K562 (cell line): ENCODE results near the gene KIF1A. TPM values are rescaled to one million over a fixed set of nuclear protein-coding genes. Genes with fewer than 3 reads are reported as not detected.

Experiments
- ATAC-seq: fragments of 200-7000 bp; cut with Tn5 transposase; 3 replicates; pipeline ENCODE4 v1.9.1; 2020; ENCODE audit warnings: moderate library complexity
- BruUV-seq: library from RNA; stranded (reverse); fragments of 400-500 nt; replicated peaks from 2 replicates; lab custom pipeline; 2021; lab: Mats Ljungman, UMichigan
- CTCF ChIA-PET: fragments of 300-600 bp; formaldehyde crosslinking; extraction: SDS; loops from one replicate; lab custom pipeline; 2021; ENCODE audit warnings: low intra/inter-chr PET ratio; lab: Yijun Ruan, JAX
- POLR2A ChIA-PET: fragments of 300-600, 350-650 bp; sonication (Branson Sonifier 250); formaldehyde crosslinking; extraction: SDS; loops from one replicate; lab custom pipeline; 2021; ENCODE audit warnings: antibody characterized with exemption, inconsistent platforms; lab: Yijun Ruan, JAX
- DNase-seq, 4 experiments: peaks; one replicate each; pipeline versions ENCODE4 v3.0.0 to v3.0.0-alpha.2; 2011 to 2018; ENCODE audit warnings: low spot score in 3 of 4, mixed read lengths in 3 of 4; ENCODE audit errors: extremely low read depth in 1 of 4
- FAIRE-seq: peaks from 2 replicates; lab custom pipeline; 2011; peaks lifted over from hg19 to GRCh38; lab: Jason Lieb, UNC
- H2AFZ ChIP-seq: 2 replicates; pipeline ENCODE4 v1.6.0; 2011; ENCODE audit warnings: low read depth, low read length, control low read depth, inconsistent platforms
- H3K27ac ChIP-seq: fragments of 200-600 bp; 3 replicates; pipeline ENCODE4 v1.8.0; 2011; ENCODE audit warnings: low read depth, mild to moderate bottlenecking, control low read depth, inconsistent platforms, low read length, moderate library complexity, mixed read lengths; ENCODE audit errors: extremely low read depth
- H3K27me3 ChIP-seq, 2 experiments: fragments of 300-600 bp in 1 of 2; 2 replicates in 1 of 2; 3 replicates in 1 of 2; pipeline versions ENCODE4 v1.6.0 to v1.8.0; 2011; ENCODE audit warnings: inconsistent platforms in 2 of 2, low read length in 2 of 2, mild to moderate bottlenecking in 1 of 2, mixed read lengths in 1 of 2, moderate library complexity in 1 of 2; ENCODE audit not compliant: control insufficient read depth in 2 of 2, insufficient read depth in 2 of 2
- H3K36me3 ChIP-seq: fragments of 300-600 bp; 3 replicates; pipeline ENCODE4 v1.8.0; 2011; ENCODE audit warnings: mild to moderate bottlenecking, low read length, inconsistent platforms; ENCODE audit not compliant: control insufficient read depth, insufficient read depth
- H3K4me1 ChIP-seq, 2 experiments: fragments of 200-600 bp in 1 of 2; replicated peaks in 1 of 2; 2 replicates in 1 of 2; 3 replicates in 1 of 2; pipeline versions ENCODE4 v1.5.1 to v1.8.0; 2011; ENCODE audit warnings: inconsistent platforms in 2 of 2, low read length in 2 of 2, mild to moderate bottlenecking in 1 of 2, mixed read lengths in 1 of 2, moderate library complexity in 1 of 2; ENCODE audit not compliant: control insufficient read depth in 2 of 2, insufficient read depth in 2 of 2
- H3K4me2 ChIP-seq: 2 replicates; pipeline ENCODE4 v1.6.1; 2011; ENCODE audit warnings: low read length, control low read depth, inconsistent platforms, mixed read lengths; ENCODE audit not compliant: insufficient read depth
- H3K4me3 ChIP-seq: fragments of 200-600 bp; sonication (generic), shearing (Covaris generic); 2 replicates; pipeline ENCODE4 v1.5.1; 2016; ENCODE audit warnings: control low read depth, inconsistent platforms
- H3K79me2 ChIP-seq: fragments of 200-600 bp; 3 replicates; pipeline ENCODE4 v1.8.0; 2011; ENCODE audit warnings: low read length, inconsistent platforms; ENCODE audit not compliant: control insufficient read depth, insufficient read depth
- H3K9ac ChIP-seq, 2 experiments: 2 replicates each; pipeline versions ENCODE4 v1.6.0 to v1.6.1; 2011; ENCODE audit warnings: low read depth in 2 of 2, low read length in 2 of 2, control low read depth in 1 of 2, inconsistent platforms in 1 of 2, mild to moderate bottlenecking in 1 of 2, mixed read lengths in 1 of 2; ENCODE audit not compliant: insufficient read depth in 1 of 2
- H3K9me1 ChIP-seq: one replicate; pipeline ENCODE4 v1.6.0; 2011; ENCODE audit warnings: inconsistent platforms, mild to moderate bottlenecking, low read length, moderate library complexity; ENCODE audit not compliant: control insufficient read depth, insufficient read depth
- H3K9me3 ChIP-seq: replicated peaks from 2 replicates; pipeline ENCODE4 v1.5.1; 2011; ENCODE audit warnings: low read depth, low read length, inconsistent platforms; ENCODE audit not compliant: control insufficient read depth, insufficient read depth
- H4K20me1 ChIP-seq: replicated peaks from 2 replicates; pipeline ENCODE4 v1.6.1; 2011; ENCODE audit warnings: low read length, inconsistent platforms, mixed read lengths; ENCODE audit not compliant: control insufficient read depth, insufficient read depth
- BHLHE40 ChIP-seq: IDR thresholded peaks from 2 replicates; pipeline ENCODE4 v1.6.1; 2011; ENCODE audit warnings: low read length, improper control_type of control experiment
- CHD4 ChIP-seq: fragments of 200-600 bp; sonication (generic); IDR thresholded peaks from 3 replicates; pipeline ENCODE4 v1.6.1; 2012; ENCODE audit warnings: low read depth, mild to moderate bottlenecking, mixed read lengths, low read length, inconsistent platforms; ENCODE audit not compliant: insufficient read depth, insufficient replicate concordance, poor library complexity, severe bottlenecking
- DDX20 ChIP-seq: fragments of 450-650 bp; IDR thresholded peaks from 2 replicates; pipeline ENCODE4 v1.6.1; 2016; ENCODE audit warnings: missing genetic modification characterization, low read depth, mild to moderate bottlenecking, missing compliant biosample characterization, moderate library complexity
- DPF2 ChIP-seq: fragments of 450-650 bp; IDR thresholded peaks from 2 replicates; pipeline ENCODE4 v1.6.1; 2016
- HOXB6 ChIP-seq: fragments of 250-450 bp; sonication (Bioruptor Pico); IDR thresholded peaks from 2 replicates; pipeline ENCODE4 v1.5.1; 2022; ENCODE audit warnings: mild to moderate bottlenecking, borderline replicate concordance
- MTA1 ChIP-seq: fragments of 450-650 bp; IDR thresholded peaks from 2 replicates; pipeline ENCODE4 v1.6.1; 2017; ENCODE audit warnings: borderline replicate concordance
- NR3C1 ChIP-seq: sonication (generic); formaldehyde crosslinking; IDR thresholded peaks from 2 replicates; pipeline ENCODE4 v1.8.1; 2022; ENCODE audit warnings: missing genetic modification reagents
- XRCC3 ChIP-seq: fragments of 450-650 bp; IDR thresholded peaks from 2 replicates; pipeline ENCODE4 v1.6.1; 2017; ENCODE audit warnings: mild to moderate bottlenecking, moderate library complexity
- ZBTB8A ChIP-seq: fragments of 450-650 bp; IDR thresholded peaks from 2 replicates; pipeline ENCODE4 v1.6.1; 2018; ENCODE audit warnings: mild to moderate bottlenecking, moderate library complexity; ENCODE audit not compliant: partially characterized antibody
- ZNF24 ChIP-seq: fragments of 450-650 bp; IDR thresholded peaks from 2 replicates; pipeline ENCODE4 v1.6.1; 2016
- ZNF695 ChIP-seq: fragments of 450-650 bp; formaldehyde crosslinking; IDR thresholded peaks from 2 replicates; pipeline ENCODE4 v1.4.0; 2020; ENCODE audit warnings: mild to moderate bottlenecking, moderate library complexity
- WGBS: fragments of 100-300 bp; shearing (Covaris generic); methylation state at CpG from one replicate; pipeline ENCODE4 v1.1.6; 2016; ENCODE audit warnings: low coverage, mixed read lengths; ENCODE audit not compliant: insufficient coverage; ENCODE audit errors: missing lambda C conversion rate; 5-methylcytosine and 5-hydroxymethylcytosine counted together
- in situ Hi-C: fragments of 300-500 bp; cut with MboI; formaldehyde crosslinking; loops from 4 replicates; pipeline ENCODE4 v1.15.0; 2018; ENCODE audit warnings: inconsistent platforms, mixed read lengths
- intact Hi-C: fragments of 100-400 bp; cut with micrococcal nuclease; formaldehyde crosslinking; loops from 2 replicates; pipeline ENCODE4 v1.14.2; 2022
- polyA plus RNA-seq, 8 experiments: library from polyadenylated mRNA; depleted of rRNA in 4 of 8; stranded (reverse) in 5 of 8; unstranded in 3 of 8; fragments of >200 nt; fragmentation: Nextera tagmentation in 2 of 8; fragmentation: Illumina TruSeq in 1 of 8; extraction: Ambion mirVana in 2 of 8; extraction: Trizol in 1 of 8; gene quantifications; 2 replicates each; pipeline versions ENCODE4 v1.2.1 to v1.2.3, GENCODE V29; 2011 to 2014; ENCODE audit warnings: inconsistent platforms in 1 of 8, missing spikeins in 1 of 8
- total RNA-seq, 7 experiments: library from RNA; depleted of rRNA in 6 of 7; stranded (reverse); fragments of >200 nt in 6 of 7; fragmentation: Illumina TruSeq in 2 of 7; extraction: Trizol in 2 of 7; gene quantifications; 2 replicates each; pipeline versions ENCODE4 v1.2.1 to v1.2.3, GENCODE V29; 2011 to 2021; ENCODE audit warnings: low replicate concordance in 1 of 7
- TF ChIP-seq, protein P1 (sequence below): fragments of 450-650 bp; formaldehyde crosslinking; IDR thresholded peaks from 2 replicates; pipeline ENCODE4 v1.4.0; 2020; ENCODE audit warnings: mild to moderate bottlenecking
- TF ChIP-seq, protein P2 (sequence below): sonication (generic); formaldehyde crosslinking; IDR thresholded peaks from 2 replicates; pipeline ENCODE4 v1.5.0; 2020; ENCODE audit warnings: missing genetic modification reagents

Gene KIF1A
- total and polyA plus RNA-seq, 9 of the 15 experiments (the other 6 are each of a cell fraction or from before 2014, with no cell fraction given), result 0.07 to 1.4 (median 0.45) TPM; not detected in 2

DNA sequence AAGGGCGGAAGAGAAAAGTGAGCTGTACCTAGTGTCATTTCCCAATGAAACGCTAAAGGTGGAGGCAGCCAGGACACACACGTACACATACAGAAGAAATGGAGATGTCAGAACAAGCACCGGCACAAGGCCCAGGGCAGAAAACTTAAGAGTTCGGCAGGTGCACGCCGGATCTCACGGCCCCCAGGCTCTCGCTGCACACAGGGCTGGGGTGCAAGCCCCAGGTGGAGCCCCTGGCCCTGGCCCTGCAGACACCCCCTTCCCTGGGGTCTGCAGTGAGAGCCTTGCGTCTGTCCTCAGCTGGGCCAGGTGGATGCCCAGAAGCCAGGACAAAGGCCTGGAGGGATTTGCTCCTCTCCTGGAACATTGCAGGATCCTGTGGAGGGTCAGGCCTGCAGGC is 91.7 kb downstream of the KIF1A start:
- Histone ChIP-seq H3K36me3 (no peaks in the 10 kb centered on the region), H3K4me3 (no peak overlapping the region), H3K9ac (no peak overlapping the region), H3K4me1 (peaks cover 0 to under 1% of the 10 kb centered on the region in 2 experiments; a peak in 1 of 5 replicates), H4K20me1 (no peaks in the 10 kb centered on the region), H3K27ac (no peak overlapping the region), H3K27me3 (peaks cover 0 to 45% of the 10 kb centered on the region in 2 experiments; a peak in 3 of 5 replicates), H2AFZ (no peak overlapping the region), H3K4me2 (no peak overlapping the region), H3K79me2 (no peaks in the 10 kb centered on the region), H3K9me3 (no peaks in the 10 kb centered on the region), H3K9me1 (no peaks in the 10 kb centered on the region)
- ChIA-PET CTCF (no interaction called here), POLR2A (no interaction called here)
- intact Hi-C loops (no loop called here), in situ Hi-C loops (no loop called here)
- FAIRE-seq (no peak), ATAC-seq (no peak), DNase-seq (no peak)
- BruUV-seq, result no TSS peak
- TF ChIP-seq, protein P1, sequence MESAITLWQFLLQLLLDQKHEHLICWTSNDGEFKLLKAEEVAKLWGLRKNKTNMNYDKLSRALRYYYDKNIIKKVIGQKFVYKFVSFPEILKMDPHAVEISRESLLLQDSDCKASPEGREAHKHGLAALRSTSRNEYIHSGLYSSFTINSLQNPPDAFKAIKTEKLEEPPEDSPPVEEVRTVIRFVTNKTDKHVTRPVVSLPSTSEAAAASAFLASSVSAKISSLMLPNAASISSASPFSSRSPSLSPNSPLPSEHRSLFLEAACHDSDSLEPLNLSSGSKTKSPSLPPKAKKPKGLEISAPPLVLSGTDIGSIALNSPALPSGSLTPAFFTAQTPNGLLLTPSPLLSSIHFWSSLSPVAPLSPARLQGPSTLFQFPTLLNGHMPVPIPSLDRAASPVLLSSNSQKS (CRISPR knock-in tag), result no peak
- TF ChIP-seq DPF2 (no peak), HOXB6 (CRISPR knock-in tag) (no peak), XRCC3 (no peak), ZBTB8A (no peak), MTA1 (no peak)
- 0% methylated on average over 7 of the region's 10 CpGs for WGBS

DNA sequence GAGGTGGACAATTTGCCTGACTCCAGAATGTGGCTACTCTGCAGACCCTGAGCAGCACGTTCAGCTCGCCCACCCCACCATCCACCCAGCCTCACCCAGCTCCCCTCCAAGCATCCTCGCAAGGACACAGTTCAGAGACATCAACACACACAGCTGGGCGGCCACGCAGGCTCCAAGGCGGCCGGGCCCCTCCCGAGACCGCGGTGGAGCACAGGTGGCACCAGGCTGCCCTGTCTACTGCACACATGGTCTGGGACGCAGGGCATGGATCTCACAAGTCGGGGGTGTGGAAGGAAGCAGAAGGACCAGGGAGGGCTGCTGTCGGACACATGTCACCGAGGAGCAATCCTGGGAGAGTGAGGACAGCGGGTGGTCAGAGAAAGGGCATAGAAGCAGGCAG is 92.1 kb downstream of the KIF1A start:
- no peak for ATAC-seq

More for the DNA sequence above, 92.1 kb downstream of the KIF1A start:
- 3% methylated on average over 11 of the region's 15 CpGs for WGBS
- H3K36me3 ChIP-seq, result no peaks in the 10 kb centered on the region
- no peak for TF ChIP-seq CHD4
- TF ChIP-seq ZNF24, result no peak
- TF ChIP-seq, protein P2, sequence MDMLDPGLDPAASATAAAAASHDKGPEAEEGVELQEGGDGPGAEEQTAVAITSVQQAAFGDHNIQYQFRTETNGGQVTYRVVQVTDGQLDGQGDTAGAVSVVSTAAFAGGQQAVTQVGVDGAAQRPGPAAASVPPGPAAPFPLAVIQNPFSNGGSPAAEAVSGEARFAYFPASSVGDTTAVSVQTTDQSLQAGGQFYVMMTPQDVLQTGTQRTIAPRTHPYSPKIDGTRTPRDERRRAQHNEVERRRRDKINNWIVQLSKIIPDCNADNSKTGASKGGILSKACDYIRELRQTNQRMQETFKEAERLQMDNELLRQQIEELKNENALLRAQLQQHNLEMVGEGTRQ (CRISPR knock-in tag), result no peak
- no peak for TF ChIP-seq ZNF695 (CRISPR knock-in tag)
- TF ChIP-seq NR3C1, result no peak
- no peak for TF ChIP-seq BHLHE40
- TF ChIP-seq DDX20, result no peak
- H4K20me1 ChIP-seq, result no peaks in the 10 kb centered on the region
- no peaks in the 10 kb centered on the region for H3K9me1 ChIP-seq
- FAIRE-seq, result no peak
- H3K27ac ChIP-seq, result no peak overlapping the region
- no peak overlapping the region for H3K4me3 ChIP-seq
- no peak for DNase-seq
- H3K27me3 ChIP-seq, result peaks cover 0 to 45% of the 10 kb centered on the region in 2 experiments; a peak in 3 of 5 replicates
- H3K9ac ChIP-seq, result no peak overlapping the region
- H3K4me1 ChIP-seq, result peaks cover 0 to 5% of the 10 kb centered on the region in 2 experiments; a peak in 1 of 5 replicates
- H3K79me2 ChIP-seq, result no peaks in the 10 kb centered on the region
- H3K9me3 ChIP-seq, result no peaks in the 10 kb centered on the region
- BruUV-seq, result no TSS peak
- H3K4me2 ChIP-seq, result no peak overlapping the region
- no peak overlapping the region for H2AFZ ChIP-seq
- ChIA-PET POLR2A (no interaction called here), CTCF (no interaction called here)
- in situ Hi-C loops, result no loop called here
- intact Hi-C loops, result no loop called here
